Measurements from ENCODE around the gene FTO. TPM values are rescaled to one million over a fixed set of nuclear protein-coding genes. Genes with fewer than 3 reads are reported as not detected.

FTO gene
- total RNA-seq, 4 donors from 2014 or later = 62.0 to 90.1 (median 75.1) TPM

- no peaks in the 10 kb centered on the region for H3K36me3 ChIP-seq
- intact Hi-C loops (cut with DNase I; ENCODE audit: low total_unique reads) = no loop called here
- peaks cover 0 to 5% (median 0%) of the 10 kb centered on the region in 3 donors for H3K27me3 ChIP-seq
- in situ Hi-C loops (cut with MboI; ENCODE audit: low sequenced_read_pairs in 4 of 4) = loop anchor here in 2 of 4 donors (10.0 to 25.0 kb wide), 2 partner anchors 91 to 744 kb away; partner anchors contain the start of genes IRX3 (in 1 of the 2) and IRX5 (in 1 of the 2)
- TF ChIP-seq, protein P1, sequence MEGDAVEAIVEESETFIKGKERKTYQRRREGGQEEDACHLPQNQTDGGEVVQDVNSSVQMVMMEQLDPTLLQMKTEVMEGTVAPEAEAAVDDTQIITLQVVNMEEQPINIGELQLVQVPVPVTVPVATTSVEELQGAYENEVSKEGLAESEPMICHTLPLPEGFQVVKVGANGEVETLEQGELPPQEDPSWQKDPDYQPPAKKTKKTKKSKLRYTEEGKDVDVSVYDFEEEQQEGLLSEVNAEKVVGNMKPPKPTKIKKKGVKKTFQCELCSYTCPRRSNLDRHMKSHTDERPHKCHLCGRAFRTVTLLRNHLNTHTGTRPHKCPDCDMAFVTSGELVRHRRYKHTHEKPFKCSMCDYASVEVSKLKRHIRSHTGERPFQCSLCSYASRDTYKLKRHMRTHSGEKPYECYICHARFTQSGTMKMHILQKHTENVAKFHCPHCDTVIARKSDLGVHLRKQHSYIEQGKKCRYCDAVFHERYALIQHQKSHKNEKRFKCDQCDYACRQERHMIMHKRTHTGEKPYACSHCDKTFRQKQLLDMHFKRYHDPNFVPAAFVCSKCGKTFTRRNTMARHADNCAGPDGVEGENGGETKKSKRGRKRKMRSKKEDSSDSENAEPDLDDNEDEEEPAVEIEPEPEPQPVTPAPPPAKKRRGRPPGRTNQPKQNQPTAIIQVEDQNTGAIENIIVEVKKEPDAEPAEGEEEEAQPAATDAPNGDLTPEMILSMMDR (IDR thresholded peaks at IDR 0.05 in 4 of 5, conservative IDR thresholded peaks at IDR 0.05 in 1 of 5) = peak; percentile 58 to 89 (median 71)
- TF ChIP-seq POLR2A (IDR thresholded peaks at IDR 0.05) = no peak
- peak overlapping the region; percentile 18 to 69 (median 43) for H3K4me3 ChIP-seq
- peaks cover 0 to 3% of the 10 kb centered on the region in 2 donors for H3K4me1 ChIP-seq
- H3K27ac ChIP-seq = peak overlapping the region; percentile 60 to 87 (median 72)
- H3K9me3 ChIP-seq = no peaks in the 10 kb centered on the region
- peak; percentile 63 to 65 for DNase-seq
- ATAC-seq = peak; percentile 84 to 96
Observed at GRCh38 chr16:54193665-54194333, 489.8 kb downstream of the FTO start.

DNA sequence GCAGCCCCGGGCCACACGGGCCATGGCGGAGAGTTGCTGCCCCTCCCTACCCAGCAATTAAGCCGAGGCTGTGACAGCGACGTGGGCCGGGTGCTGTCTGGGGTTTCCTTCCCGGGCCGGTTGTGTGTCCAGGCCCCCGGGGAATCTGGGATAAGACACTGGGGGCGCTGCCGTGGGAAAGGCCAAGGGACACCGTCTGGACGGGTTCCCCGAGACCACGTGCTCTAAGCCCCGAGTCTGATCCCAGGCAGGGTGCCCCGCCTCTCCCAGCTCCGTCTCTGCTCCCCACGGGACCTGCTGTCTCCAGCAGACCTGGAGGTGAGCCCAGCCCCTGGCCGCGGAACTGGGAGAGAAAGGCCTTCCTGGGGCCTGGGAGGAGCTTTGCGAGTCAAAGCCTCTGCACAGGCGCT, 490.4 kb downstream of the FTO start:
- Histone ChIP-seq H3K4me3 (peak overlapping the region; percentile 18 to 69 (median 43)), H3K9me3 (no peaks in the 10 kb centered on the region), H3K4me1 (peaks cover 0 to 3% of the 10 kb centered on the region in 2 donors), H3K36me3 (no peaks in the 10 kb centered on the region), H3K27ac (peak overlapping the region; percentile 60 to 87 (median 72)), H3K27me3 (peaks cover 0 to 5% (median 0%) of the 10 kb centered on the region in 3 donors)
- ATAC-seq (peak; percentile 59 to 65), DNase-seq (peak; percentile 74 to 78)
- intact Hi-C loops (cut with DNase I; ENCODE audit: low total_unique reads) (no loop called here), in situ Hi-C loops (cut with MboI; ENCODE audit: low sequenced_read_pairs in 4 of 4) (loop anchor here in 2 of 4 donors (10.0 to 25.0 kb wide), 2 partner anchors 90 to 743 kb away; partner anchors contain the start of genes IRX3 (in 1 of the 2) and IRX5 (in 1 of the 2))
- TF ChIP-seq, protein P1 (IDR thresholded peaks at IDR 0.05 in 4 of 5, conservative IDR thresholded peaks at IDR 0.05 in 1 of 5) = no peak
- TF ChIP-seq POLR2A (IDR thresholded peaks at IDR 0.05) = no peak

GRCh38 chr16:54197758-54198157, 493.8 kb downstream of the FTO start:
- Histone ChIP-seq H3K27me3 (peaks cover 0 to 5% (median 0%) of the 10 kb centered on the region in 3 donors), H3K4me3 (no peak overlapping the region), H3K27ac (no peak overlapping the region), H3K4me1 (peaks cover 0 to 3% of the 10 kb centered on the region in 2 donors), H3K36me3 (no peaks in the 10 kb centered on the region), H3K9me3 (no peaks in the 10 kb centered on the region)
- ATAC-seq (no peak), DNase-seq (no peak)
- TF ChIP-seq POLR2A (IDR thresholded peaks at IDR 0.05) = no peak
- TF ChIP-seq, protein P1 (IDR thresholded peaks at IDR 0.05 in 4 of 5, conservative IDR thresholded peaks at IDR 0.05 in 1 of 5) = no peak
- intact Hi-C loops (cut with DNase I; ENCODE audit: low total_unique reads) (no loop called here), in situ Hi-C loops (cut with MboI; ENCODE audit: low sequenced_read_pairs in 4 of 4) (loop anchor here in 2 of 4 donors (10.0 to 25.0 kb wide), 2 partner anchors 87 to 740 kb away; partner anchors contain the start of genes IRX3 (in 1 of the 2) and IRX5 (in 1 of the 2))

GRCh38 chr16:54199487-54200160, 495.7 kb downstream of the FTO start:
- H3K36me3 ChIP-seq = no peaks in the 10 kb centered on the region
- in situ Hi-C loops (cut with MboI; ENCODE audit: low sequenced_read_pairs in 4 of 4) = loop anchor here in 2 of 4 donors (10.0 to 25.0 kb wide), 2 partner anchors 85 to 738 kb away; partner anchors contain the start of genes IRX3 (in 1 of the 2) and IRX5 (in 1 of the 2)
- no peak overlapping the region for H3K27ac ChIP-seq
- no peaks in the 10 kb centered on the region for H3K9me3 ChIP-seq
- TF ChIP-seq, protein P1 (IDR thresholded peaks at IDR 0.05 in 4 of 5, conservative IDR thresholded peaks at IDR 0.05 in 1 of 5) = no peak
- no peak for TF ChIP-seq POLR2A (IDR thresholded peaks at IDR 0.05)
- ATAC-seq (no peak), DNase-seq (no peak)
- no peaks in the 10 kb centered on the region for H3K27me3 ChIP-seq
- intact Hi-C loops (cut with DNase I; ENCODE audit: low total_unique reads) = no loop called here
- no peak overlapping the region for H3K4me3 ChIP-seq
- no peaks in the 10 kb centered on the region for H3K4me1 ChIP-seq

All from gastrocnemius medialis (tissue), 4 donors.